Measurements from ENCODE around the gene RELN. TPM values are rescaled to one million over a fixed set of nuclear protein-coding genes. Genes with fewer than 3 reads are reported as not detected.

RELN gene
- total RNA-seq, 1 experiment from 2014 or later, result 8.0 TPM

- Histone ChIP-seq H3K9me2 (replicated peaks; ENCODE audit: low read length) (no peaks in the 10 kb centered on the region), H2AFZ (ENCODE audit: low read length) (no peak overlapping the region), H3F3A (ENCODE audit: low read length, unreplicated experiment) (no peaks in the 10 kb centered on the region), H4K20me1 (ENCODE audit: low read length) (no peaks in the 10 kb centered on the region), H3K27ac (ENCODE audit: low read length) (no peak overlapping the region), H3K79me2 (ENCODE audit: low read length) (no peaks in the 10 kb centered on the region), H3K27me3 (ENCODE audit: low read length) (no peaks in the 10 kb centered on the region), H3K9ac (ENCODE audit: low read length) (no peak overlapping the region), H3K9me3 (ENCODE audit: low read length) (no peaks in the 10 kb centered on the region), H3K4me2 (ENCODE audit: low read length) (no peak overlapping the region), H3K4me1 (ENCODE audit: insufficient read depth, low read length) (peaks cover 5% of the 10 kb centered on the region; the same call in 1 of the 2 replicates), H3K36me3 (ENCODE audit: low read depth, low read length) (no peaks in the 10 kb centered on the region), H3K4me3 (ENCODE audit: low read length) (no peak overlapping the region)
- BruUV-seq (replicated peaks), result no TSS peak
- DNase-seq (no peak), ATAC-seq (no peak)
- ChIA-PET POLR2A (ENCODE audit: unreplicated experiment) (no interaction called here), CTCF (no interaction called here)
- intact Hi-C loops (cut with micrococcal nuclease), result no loop called here
- TF ChIP-seq EZH2 (IDR thresholded peaks at IDR 0.05; ENCODE audit: low read length, unreplicated experiment) (no peak), EZH2phosphoT487 (IDR thresholded peaks at IDR 0.05; ENCODE audit: borderline replicate concordance, low read length) (no peak), CTCF (conservative IDR thresholded peaks at IDR 0.05; ENCODE audit: low read depth, low read length) (no peak)
Observed at GRCh38 chr7:103699032-103699431, 290.4 kb downstream of the RELN start.

- H3K4me3 ChIP-seq (ENCODE audit: low read length), result no peak overlapping the region
- H3K36me3 ChIP-seq (ENCODE audit: low read depth, low read length), result no peaks in the 10 kb centered on the region
- no peak overlapping the region for H3K27ac ChIP-seq (ENCODE audit: low read length)
- no peak for ATAC-seq
- H2AFZ ChIP-seq (ENCODE audit: low read length), result no peak overlapping the region
- H3K4me2 ChIP-seq (ENCODE audit: low read length), result no peak overlapping the region
- H4K20me1 ChIP-seq (ENCODE audit: low read length), result no peaks in the 10 kb centered on the region
- no peak for TF ChIP-seq CTCF (conservative IDR thresholded peaks at IDR 0.05; ENCODE audit: low read depth, low read length)
- TF ChIP-seq EZH2 (IDR thresholded peaks at IDR 0.05; ENCODE audit: low read length, unreplicated experiment), result no peak
- no peak for TF ChIP-seq EZH2phosphoT487 (IDR thresholded peaks at IDR 0.05; ENCODE audit: borderline replicate concordance, low read length)
- no peak for DNase-seq
- no peaks in the 10 kb centered on the region for H3F3A ChIP-seq (ENCODE audit: low read length, unreplicated experiment)
- H3K9me2 ChIP-seq (replicated peaks; ENCODE audit: low read length), result no peaks in the 10 kb centered on the region
- H3K4me1 ChIP-seq (ENCODE audit: insufficient read depth, low read length), result peaks cover 5% of the 10 kb centered on the region; the same call in 1 of the 2 replicates
- intact Hi-C loops (cut with micrococcal nuclease), result no loop called here
- no peaks in the 10 kb centered on the region for H3K79me2 ChIP-seq (ENCODE audit: low read length)
- BruUV-seq (replicated peaks), result no TSS peak
- no peaks in the 10 kb centered on the region for H3K9me3 ChIP-seq (ENCODE audit: low read length)
- ChIA-PET POLR2A (ENCODE audit: unreplicated experiment) (no interaction called here), CTCF (no interaction called here)
- H3K9ac ChIP-seq (ENCODE audit: low read length), result no peak overlapping the region
- H3K27me3 ChIP-seq (ENCODE audit: low read length), result no peaks in the 10 kb centered on the region
Observed at GRCh38 chr7:103698064-103698463, 291.4 kb downstream of the RELN start.

GRCh38 chr7:103695521-103695920 lies 293.9 kb downstream of the RELN start:
- Histone ChIP-seq H3K36me3 (ENCODE audit: low read depth, low read length) (no peaks in the 10 kb centered on the region), H2AFZ (ENCODE audit: low read length) (no peak overlapping the region), H3K4me1 (ENCODE audit: insufficient read depth, low read length) (no peaks in the 10 kb centered on the region), H4K20me1 (ENCODE audit: low read length) (no peaks in the 10 kb centered on the region), H3K79me2 (ENCODE audit: low read length) (no peaks in the 10 kb centered on the region), H3K4me2 (ENCODE audit: low read length) (no peak overlapping the region), H3K9ac (ENCODE audit: low read length) (no peak overlapping the region), H3K27me3 (ENCODE audit: low read length) (no peaks in the 10 kb centered on the region), H3K9me2 (replicated peaks; ENCODE audit: low read length) (no peaks in the 10 kb centered on the region), H3K27ac (ENCODE audit: low read length) (no peak overlapping the region), H3F3A (ENCODE audit: low read length, unreplicated experiment) (no peaks in the 10 kb centered on the region), H3K9me3 (ENCODE audit: low read length) (no peaks in the 10 kb centered on the region), H3K4me3 (ENCODE audit: low read length) (no peak overlapping the region)
- BruUV-seq (replicated peaks), result no TSS peak
- ATAC-seq (no peak), DNase-seq (no peak)
- CTCF ChIA-PET, result no interaction called here
- TF ChIP-seq EZH2 (IDR thresholded peaks at IDR 0.05; ENCODE audit: low read length, unreplicated experiment), result no peak
- TF ChIP-seq EZH2phosphoT487 (IDR thresholded peaks at IDR 0.05; ENCODE audit: borderline replicate concordance, low read length), result no peak
- no peak for TF ChIP-seq CTCF (conservative IDR thresholded peaks at IDR 0.05; ENCODE audit: low read depth, low read length)
- intact Hi-C loops (cut with micrococcal nuclease), result no loop called here
- POLR2A ChIA-PET (ENCODE audit: unreplicated experiment), result no interaction called here
